ENCODE measurements around the gene NFATC3.

- TF ChIP-seq RAD21 (IDR thresholded peaks at IDR 0.05; ENCODE audit: low read depth) = no peak
- TF ChIP-seq CEBPB (IDR thresholded peaks at IDR 0.05) = no peak
- TF ChIP-seq EGR1 (IDR thresholded peaks at IDR 0.05) = no peak
- TF ChIP-seq MAX (IDR thresholded peaks at IDR 0.05) = no peak
- no peak for TF ChIP-seq ZBTB7A (IDR thresholded peaks at IDR 0.05; ENCODE audit: low read depth)
- TF ChIP-seq EP300 (IDR thresholded peaks at IDR 0.05; ENCODE audit: borderline replicate concordance) = no peak
- no peak for TF ChIP-seq NFIC (IDR thresholded peaks at IDR 0.05)
- TF ChIP-seq TAF1 (IDR thresholded peaks at IDR 0.05; ENCODE audit: low read depth) = no peak
- no peak for TF ChIP-seq FOXM1 (IDR thresholded peaks at IDR 0.05; ENCODE audit: borderline replicate concordance, low read depth)
- no peak for TF ChIP-seq YY1 (IDR thresholded peaks at IDR 0.05; ENCODE audit: low read depth)
- TF ChIP-seq CREB1 (IDR thresholded peaks at IDR 0.05; ENCODE audit: low read depth) = no peak
- TF ChIP-seq, protein P1, sequence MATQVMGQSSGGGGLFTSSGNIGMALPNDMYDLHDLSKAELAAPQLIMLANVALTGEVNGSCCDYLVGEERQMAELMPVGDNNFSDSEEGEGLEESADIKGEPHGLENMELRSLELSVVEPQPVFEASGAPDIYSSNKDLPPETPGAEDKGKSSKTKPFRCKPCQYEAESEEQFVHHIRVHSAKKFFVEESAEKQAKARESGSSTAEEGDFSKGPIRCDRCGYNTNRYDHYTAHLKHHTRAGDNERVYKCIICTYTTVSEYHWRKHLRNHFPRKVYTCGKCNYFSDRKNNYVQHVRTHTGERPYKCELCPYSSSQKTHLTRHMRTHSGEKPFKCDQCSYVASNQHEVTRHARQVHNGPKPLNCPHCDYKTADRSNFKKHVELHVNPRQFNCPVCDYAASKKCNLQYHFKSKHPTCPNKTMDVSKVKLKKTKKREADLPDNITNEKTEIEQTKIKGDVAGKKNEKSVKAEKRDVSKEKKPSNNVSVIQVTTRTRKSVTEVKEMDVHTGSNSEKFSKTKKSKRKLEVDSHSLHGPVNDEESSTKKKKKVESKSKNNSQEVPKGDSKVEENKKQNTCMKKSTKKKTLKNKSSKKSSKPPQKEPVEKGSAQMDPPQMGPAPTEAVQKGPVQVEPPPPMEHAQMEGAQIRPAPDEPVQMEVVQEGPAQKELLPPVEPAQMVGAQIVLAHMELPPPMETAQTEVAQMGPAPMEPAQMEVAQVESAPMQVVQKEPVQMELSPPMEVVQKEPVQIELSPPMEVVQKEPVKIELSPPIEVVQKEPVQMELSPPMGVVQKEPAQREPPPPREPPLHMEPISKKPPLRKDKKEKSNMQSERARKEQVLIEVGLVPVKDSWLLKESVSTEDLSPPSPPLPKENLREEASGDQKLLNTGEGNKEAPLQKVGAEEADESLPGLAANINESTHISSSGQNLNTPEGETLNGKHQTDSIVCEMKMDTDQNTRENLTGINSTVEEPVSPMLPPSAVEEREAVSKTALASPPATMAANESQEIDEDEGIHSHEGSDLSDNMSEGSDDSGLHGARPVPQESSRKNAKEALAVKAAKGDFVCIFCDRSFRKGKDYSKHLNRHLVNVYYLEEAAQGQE (IDR thresholded peaks at IDR 0.05; ENCODE audit: low read depth) = no peak
- no peak for TF ChIP-seq TEAD4 (IDR thresholded peaks at IDR 0.05)
- TF ChIP-seq, protein P2, sequence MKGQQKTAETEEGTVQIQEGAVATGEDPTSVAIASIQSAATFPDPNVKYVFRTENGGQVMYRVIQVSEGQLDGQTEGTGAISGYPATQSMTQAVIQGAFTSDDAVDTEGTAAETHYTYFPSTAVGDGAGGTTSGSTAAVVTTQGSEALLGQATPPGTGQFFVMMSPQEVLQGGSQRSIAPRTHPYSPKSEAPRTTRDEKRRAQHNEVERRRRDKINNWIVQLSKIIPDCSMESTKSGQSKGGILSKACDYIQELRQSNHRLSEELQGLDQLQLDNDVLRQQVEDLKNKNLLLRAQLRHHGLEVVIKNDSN (IDR thresholded peaks at IDR 0.05) = no peak
Measured at GRCh38 chr16:68046106-68046505, 39.1 kb upstream of the NFATC3 start.
